Measurements from ENCODE around the gene JPH2.

Gene JPH2

DNA sequence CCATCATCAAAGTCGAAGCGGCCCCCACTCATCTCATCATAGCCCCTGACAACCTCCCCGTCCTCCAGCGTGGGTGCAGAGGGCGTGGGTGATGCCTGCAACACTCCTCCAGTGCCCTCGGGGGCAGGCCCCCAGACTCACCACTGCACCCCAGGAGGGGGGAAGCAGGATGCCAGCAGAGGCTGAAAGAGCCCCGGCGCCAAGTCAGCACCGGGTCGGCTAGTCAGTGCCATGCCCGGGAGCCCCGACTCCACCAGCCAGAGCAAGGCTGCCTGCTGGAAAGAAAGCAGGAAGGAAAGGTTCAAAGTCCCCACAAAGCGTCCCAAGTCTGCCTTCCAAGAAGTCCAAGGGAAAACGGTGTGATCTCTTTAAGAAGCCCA, 324 bp downstream of the JPH2 start:
- DNase-seq: no peak

DNA sequence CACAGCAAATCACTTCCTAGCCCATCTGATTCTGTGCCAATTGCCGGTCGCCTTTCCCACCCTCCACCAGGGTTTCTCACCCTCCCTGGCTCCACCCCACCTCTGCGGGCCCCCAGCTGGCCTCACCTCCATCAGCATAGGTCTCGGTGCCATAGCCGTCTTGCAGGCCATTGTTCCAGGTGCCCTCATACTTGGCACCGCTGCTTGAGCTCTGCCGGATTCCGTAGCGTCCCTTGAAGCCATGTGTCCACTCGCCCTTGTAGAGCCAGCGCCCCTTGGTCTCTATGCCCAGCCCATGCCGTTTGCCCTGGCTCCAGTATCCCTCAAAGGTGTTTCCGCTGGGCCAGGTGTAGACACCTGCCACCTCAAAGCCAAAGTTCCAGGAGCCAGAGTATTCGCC, 787 bp downstream of the JPH2 start:
- no peak for DNase-seq

DNA sequence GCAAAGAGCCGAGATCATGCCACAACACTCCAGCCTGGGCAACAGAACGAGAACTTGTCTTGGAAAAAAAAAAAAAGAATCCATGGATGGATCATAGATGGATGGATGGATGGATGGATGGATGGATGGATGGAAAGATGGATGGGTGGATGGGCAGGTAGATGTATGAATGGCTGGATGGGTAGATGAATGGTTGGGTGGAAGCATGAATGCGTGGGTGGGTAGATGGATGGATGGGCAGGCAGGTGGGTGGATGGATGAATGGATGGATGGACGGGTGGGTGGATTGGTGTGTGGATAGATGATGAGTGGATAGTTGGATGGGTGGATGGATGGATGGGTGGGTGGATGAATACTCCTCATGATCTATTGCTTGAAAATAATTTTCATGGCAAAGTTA, 1.4 kb downstream of the JPH2 start:
- no peak for DNase-seq

DNA sequence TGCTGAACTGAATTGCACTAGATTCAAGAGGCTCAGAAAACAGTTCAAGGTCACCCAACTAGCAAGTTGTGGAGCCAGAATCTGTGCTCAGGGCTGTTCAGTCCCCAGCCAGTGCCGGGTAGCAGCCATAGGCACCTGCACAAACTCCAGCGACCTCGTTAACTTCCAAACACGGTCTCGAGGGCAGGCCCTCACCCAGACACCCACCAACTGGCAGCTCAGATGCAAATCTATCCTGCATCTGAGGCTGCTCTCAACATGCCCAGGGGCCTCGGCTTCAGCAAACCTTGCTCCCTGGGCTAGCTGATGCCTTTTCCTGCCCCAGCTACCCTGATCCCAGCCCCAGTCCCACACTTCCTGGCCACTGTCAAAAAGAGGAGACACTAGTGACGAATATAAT, 3.7 kb downstream of the JPH2 start:
- no peak for DNase-seq

GRCh38 chr20:44182863-44183262, 4.1 kb downstream of the JPH2 start:
- no peak for DNase-seq

GRCh38 chr20:44182135-44182765, 4.7 kb downstream of the JPH2 start:
- DNase-seq: no peak

- no peak for DNase-seq
These were observed 5.4 kb downstream of the JPH2 start for GRCh38 chr20:44181611-44182010.

GRCh38 chr20:44180814-44181213, 6.2 kb downstream of the JPH2 start:
- no peak for DNase-seq

GRCh38 chr20:44176833-44177534, 10.0 kb downstream of the JPH2 start:
- no peak for DNase-seq

- no peak for DNase-seq
These were observed 11.8 kb downstream of the JPH2 start for GRCh38 chr20:44174996-44175765.

- no peak for DNase-seq
These were observed 13.1 kb downstream of the JPH2 start for GRCh38 chr20:44173846-44174245.

GRCh38 chr20:44173116-44173515, 13.9 kb downstream of the JPH2 start:
- DNase-seq: no peak

DNA sequence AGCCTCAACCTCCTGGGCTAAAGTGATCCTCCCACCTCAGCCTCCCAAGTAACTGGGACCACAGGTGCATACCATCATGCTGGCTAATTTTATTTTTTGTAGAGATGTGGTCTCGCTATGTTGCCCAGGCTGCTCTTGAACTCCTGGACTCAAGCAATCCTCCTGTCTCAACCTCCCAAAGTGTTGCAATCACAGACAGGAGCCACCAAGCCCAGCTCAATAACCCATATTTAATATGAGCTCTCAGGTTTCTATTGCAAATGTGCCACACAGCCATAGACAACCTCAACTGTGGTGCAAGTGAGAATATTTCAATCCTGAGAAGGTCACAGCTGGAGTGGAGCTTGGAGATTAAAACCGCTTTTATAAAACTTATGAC, 14.4 kb downstream of the JPH2 start:
- no peak for DNase-seq

- no peak for DNase-seq
These were observed 15.0 kb downstream of the JPH2 start for GRCh38 chr20:44171775-44172571.

DNA sequence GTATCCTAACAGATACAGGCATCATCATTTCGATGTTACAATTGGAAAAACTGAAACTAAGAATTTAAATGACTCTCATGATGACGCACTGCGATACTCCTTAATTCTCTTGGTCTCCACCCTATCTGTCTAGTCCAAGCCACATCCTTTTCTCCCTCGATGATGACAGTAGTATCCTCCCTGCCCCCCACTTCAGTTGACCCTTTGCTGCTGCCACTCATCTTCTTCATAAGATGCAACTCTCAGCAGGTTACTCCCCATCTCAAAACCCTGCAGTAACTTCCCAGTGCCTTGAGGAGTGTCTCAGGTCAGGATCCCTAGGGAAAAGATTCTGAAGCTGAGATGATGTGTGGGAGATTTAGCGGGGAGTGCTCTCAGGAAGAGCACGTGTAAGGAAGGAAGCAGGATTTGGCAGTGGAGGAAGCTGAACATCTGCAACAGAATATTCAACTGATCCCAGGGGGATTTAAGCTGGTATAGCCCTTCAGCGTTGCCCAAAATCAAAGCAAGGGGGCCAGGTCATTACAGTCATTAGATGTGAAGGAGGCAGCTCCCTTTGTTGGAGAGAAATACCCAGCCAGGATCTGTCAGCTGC, 16.1 kb downstream of the JPH2 start:
- no peak for DNase-seq

GRCh38 chr20:44167736-44168135, 19.3 kb downstream of the JPH2 start:
- DNase-seq: no peak

DNA sequence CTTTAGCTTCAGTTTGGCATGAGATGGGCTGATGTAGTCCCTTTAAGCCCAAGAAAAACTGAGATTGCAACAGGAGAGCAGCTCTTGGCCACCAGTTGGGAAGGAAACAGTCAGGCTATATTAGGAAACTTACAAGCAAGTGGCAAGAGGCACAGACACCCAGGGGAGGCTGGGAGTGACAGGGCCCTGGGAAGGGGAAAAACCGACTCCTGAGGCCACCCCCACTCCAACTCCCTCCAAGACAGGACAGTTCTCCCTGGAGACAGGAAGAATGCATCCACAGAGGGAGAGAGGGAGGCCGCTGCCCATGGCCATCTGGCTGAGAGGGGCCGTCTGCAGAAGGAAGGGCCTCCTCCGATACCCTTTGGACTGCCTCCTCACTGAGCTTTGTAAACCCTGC, 20.5 kb downstream of the JPH2 start:
- no peak for DNase-seq

DNA sequence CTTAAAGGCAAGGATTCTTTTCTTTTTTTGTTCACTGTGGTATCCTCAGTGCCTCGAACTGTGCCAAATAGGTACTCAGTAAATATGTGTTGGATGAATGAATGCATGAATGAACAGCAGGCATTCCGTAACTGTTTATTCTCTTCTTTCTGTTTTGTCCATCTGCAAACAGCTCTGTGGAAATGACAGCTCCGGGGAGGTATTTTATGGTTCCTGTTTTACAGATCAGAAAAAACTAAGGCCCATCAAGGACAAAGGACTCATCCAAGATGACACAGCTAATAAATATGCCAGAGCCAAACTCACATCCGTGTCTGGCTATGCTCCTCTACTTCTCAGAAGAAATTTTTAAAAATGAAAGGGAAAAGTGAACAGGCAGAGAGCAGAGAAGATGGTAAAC, 21.0 kb downstream of the JPH2 start:
- no peak for DNase-seq

GRCh38 chr20:44160133-44160532, 26.9 kb downstream of the JPH2 start:
- no peak for DNase-seq

GRCh38 chr20:44159711-44160110, 27.3 kb downstream of the JPH2 start:
- no peak for DNase-seq

GRCh38 chr20:44159125-44159524, 27.9 kb downstream of the JPH2 start:
- no peak for DNase-seq

GRCh38 chr20:44157061-44157460, 29.9 kb downstream of the JPH2 start:
- DNase-seq: no peak

- DNase-seq: no peak
These were observed 32.4 kb downstream of the JPH2 start for GRCh38 chr20:44154521-44155001.

Measured in NCI-H1105 (cell line).